ENCODE results near the gene GARIN5A.

GRCh38 chr19:50455992-50456391 lies 20.7 kb downstream of the GARIN5A start:
- TF ChIP-seq CTCF (IDR thresholded peaks at IDR 0.05) (no peak), POLR2A (IDR thresholded peaks at IDR 0.05; ENCODE audit: low read depth) (no peak), POLR2AphosphoS5 (IDR thresholded peaks at IDR 0.05) (no peak)

All from esophagus muscularis mucosa (tissue), 3 donors.